Osteoblast (primary cell): Measurements from ENCODE around the gene C17orf100. TPM values are rescaled to one million over a fixed set of nuclear protein-coding genes. Genes with fewer than 3 reads are reported as not detected.
A peak's percentile ranks its signal among the peaks of the same experiment; 100 is the strongest.

Experiments used
- DNase-seq: peaks from one replicate; pipeline ENCODE4 v3.0.0; 2011; ENCODE audit warnings: low spot score, mixed read lengths; ENCODE audit not compliant: insufficient read length; ENCODE audit errors: missing footprints
- H2AFZ ChIP-seq: 2 replicates; pipeline ENCODE4 v1.6.0; 2011; ENCODE audit warnings: mild to moderate bottlenecking, low read length
- H3K27ac ChIP-seq: 2 replicates; pipeline ENCODE4 v1.5.1; 2011; ENCODE audit warnings: mild to moderate bottlenecking, low read depth, low read length, moderate library complexity
- H3K27me3 ChIP-seq: 2 replicates; pipeline ENCODE4 v1.6.0; 2012; ENCODE audit warnings: mild to moderate bottlenecking, control low read depth, inconsistent platforms, low read length, moderate library complexity; ENCODE audit not compliant: insufficient read depth
- H3K36me3 ChIP-seq: 2 replicates; pipeline ENCODE4 v1.5.1; 2011; ENCODE audit warnings: mild to moderate bottlenecking, low read length, control low read depth, moderate library complexity; ENCODE audit not compliant: insufficient read depth
- H3K4me1 ChIP-seq: 2 replicates; pipeline ENCODE4 v1.5.1; 2011; ENCODE audit warnings: mild to moderate bottlenecking, low read length, control low read depth, moderate library complexity; ENCODE audit not compliant: insufficient read depth
- H3K4me2 ChIP-seq: 2 replicates; pipeline ENCODE4 v1.6.0; 2011; ENCODE audit warnings: mild to moderate bottlenecking, low read length; ENCODE audit not compliant: insufficient read depth
- H3K4me3 ChIP-seq: fragments of 200-600 bp; sonication (generic); 3 replicates; pipeline ENCODE4 v1.5.1; 2012; ENCODE audit warnings: mild to moderate bottlenecking, low read length, inconsistent platforms; ENCODE audit not compliant: insufficient read depth
- H3K79me2 ChIP-seq: 2 replicates; pipeline ENCODE4 v1.6.0; 2012; ENCODE audit warnings: mild to moderate bottlenecking, low read length, control low read depth, inconsistent platforms; ENCODE audit not compliant: insufficient read depth
- H3K9me3 ChIP-seq: 2 replicates; pipeline ENCODE4 v1.5.1; 2011; ENCODE audit warnings: low read depth, low read length, control low read depth
- H4K20me1 ChIP-seq: 2 replicates; pipeline ENCODE4 v1.6.0; 2012; ENCODE audit warnings: mild to moderate bottlenecking, low read length, control low read depth; ENCODE audit not compliant: insufficient read depth
- CTCF ChIP-seq: IDR thresholded peaks from 2 replicates; pipeline ENCODE4 v1.5.1; 2011; ENCODE audit warnings: mild to moderate bottlenecking, low read depth, low read length, moderate library complexity; ENCODE audit errors: extremely low read depth
- total RNA-seq: library from RNA; depleted of rRNA; stranded (reverse); fragments of >200 nt; gene quantifications from 2 replicates; pipeline ENCODE4 v1.2.3, GENCODE V29; 2012

The C17orf100 gene
- total RNA-seq, 1 donor: 0.72 TPM

GRCh38 chr17:6637458-6637840, 14.1 kb upstream of the C17orf100 start:
- TF ChIP-seq CTCF: no peak
- Histone ChIP-seq H2AFZ (no peak overlapping the region), H4K20me1 (peaks cover 27% of the 10 kb centered on the region), H3K36me3 (peaks cover 24% of the 10 kb centered on the region), H3K4me1 (peaks cover 24% of the 10 kb centered on the region), H3K9me3 (no peaks in the 10 kb centered on the region), H3K4me3 (no peak overlapping the region), H3K79me2 (peaks cover 60% of the 10 kb centered on the region), H3K27me3 (no peaks in the 10 kb centered on the region), H3K27ac (peak overlapping the region; percentile 11), H3K4me2 (no peak overlapping the region)
- DNase-seq: no peak

GRCh38 chr17:6638046-6638908, 13.3 kb upstream of the C17orf100 start:
- Histone ChIP-seq H3K4me1 (peaks cover 32% of the 10 kb centered on the region), H3K9me3 (no peaks in the 10 kb centered on the region), H3K79me2 (peaks cover 57% of the 10 kb centered on the region), H4K20me1 (peaks cover 35% of the 10 kb centered on the region), H3K27ac (peak overlapping the region; percentile 11), H3K4me2 (peak overlapping the region; percentile 98), H3K36me3 (peaks cover 23% of the 10 kb centered on the region), H3K27me3 (no peaks in the 10 kb centered on the region), H3K4me3 (peak overlapping the region; percentile 84), H2AFZ (no peak overlapping the region)
- no peak for DNase-seq
- no peak for TF ChIP-seq CTCF

GRCh38 chr17:6639014-6639585, 12.5 kb upstream of the C17orf100 start:
- Histone ChIP-seq H3K4me1 (peaks cover 39% of the 10 kb centered on the region), H2AFZ (peak overlapping the region; percentile 50), H3K36me3 (peaks cover 23% of the 10 kb centered on the region), H3K4me2 (peak overlapping the region; percentile 98), H3K27me3 (no peaks in the 10 kb centered on the region), H3K79me2 (peaks cover 57% of the 10 kb centered on the region), H3K4me3 (peak overlapping the region; percentile 84), H3K27ac (peak overlapping the region; percentile 70), H4K20me1 (peaks cover 41% of the 10 kb centered on the region), H3K9me3 (no peaks in the 10 kb centered on the region)
- TF ChIP-seq CTCF: no peak
- no peak for DNase-seq
